GM12878 (cell line): ENCODE results near the gene PKN2. TPM values are rescaled to one million over a fixed set of nuclear protein-coding genes. Genes with fewer than 3 reads are reported as not detected.

Experiments
- ATAC-seq: fragments of 200-7000 bp; cut with Tn5 transposase; 3 replicates; pipeline ENCODE4 v1.9.1; 2020; ENCODE audit warnings: mild to moderate bottlenecking, moderate library complexity
- BruUV-seq: library from RNA; stranded (reverse); fragments of 400-500 nt; replicated peaks from 2 replicates; lab custom pipeline; 2021; lab: Mats Ljungman, UMichigan
- CTCF ChIA-PET: fragments of 300-600 bp; sonication (Branson Sonifier 250); formaldehyde crosslinking; extraction: SDS; loops from one replicate; lab custom pipeline; 2021; ENCODE audit warnings: inconsistent platforms; lab: Yijun Ruan, JAX
- POLR2A ChIA-PET: fragments of 350-600 bp; formaldehyde crosslinking; extraction: SDS; loops from one replicate; lab custom pipeline; 2021; ENCODE audit warnings: inconsistent platforms; lab: Charles Lee
- RAD21 ChIA-PET: fragments of 300-600 bp; sonication (Branson Sonifier 250); formaldehyde crosslinking; loops from one replicate; lab custom pipeline; 2023; ENCODE audit warnings: antibody characterized with exemption; ENCODE audit not compliant: unreplicated experiment; lab: Charles Lee
- SMC1A ChIA-PET: fragments of 300-600 bp; sonication (Branson Sonifier 250); formaldehyde crosslinking; loops from one replicate; lab custom pipeline; 2023; ENCODE audit not compliant: unreplicated experiment, uncharacterized antibody; lab: Charles Lee
- DNase-seq: peaks from one replicate; pipeline ENCODE4 v3.0.0-alpha.2; 2011; ENCODE audit warnings: low read depth, low spot score
- FAIRE-seq: peaks from 3 replicates; lab custom pipeline; 2011; peaks lifted over from hg19 to GRCh38; lab: Jason Lieb, UNC
- H2AFZ ChIP-seq: 2 replicates; pipeline ENCODE4 v1.6.0; 2011; ENCODE audit warnings: low read depth, low read length, control low read depth; ENCODE audit not compliant: control insufficient read depth
- H3K27ac ChIP-seq: 2 replicates; pipeline ENCODE4 v1.5.1; 2011; ENCODE audit warnings: control low read depth; ENCODE audit not compliant: control insufficient read depth, insufficient read depth
- H3K27me3 ChIP-seq, 2 experiments: replicated peaks in 1 of 2; 2 replicates each; pipeline versions ENCODE4 v1.6.0 to v1.6.1; 2011; ENCODE audit warnings: low read length in 1 of 2; ENCODE audit not compliant: control insufficient read depth in 2 of 2, insufficient read depth in 2 of 2
- H3K36me3 ChIP-seq, 2 experiments: 2 replicates each; pipeline ENCODE4 v1.5.1; 2011; ENCODE audit warnings: low read length in 1 of 2; ENCODE audit not compliant: control insufficient read depth in 2 of 2, insufficient read depth in 2 of 2
- H3K4me1 ChIP-seq: 2 replicates; pipeline ENCODE4 v1.6.1; 2011; ENCODE audit warnings: mild to moderate bottlenecking, low read length, moderate library complexity, mixed read lengths; ENCODE audit not compliant: control insufficient read depth, insufficient read depth
- H3K4me2 ChIP-seq: 2 replicates; pipeline ENCODE4 v1.6.0; 2011; ENCODE audit warnings: control low read depth; ENCODE audit not compliant: control insufficient read depth, insufficient read depth
- H3K4me3 ChIP-seq: fragments of 200-600 bp; sonication (generic); 2 replicates; pipeline ENCODE4 v1.5.1; 2016
- H3K79me2 ChIP-seq: 2 replicates; pipeline ENCODE4 v1.6.0; 2011; ENCODE audit warnings: low read length; ENCODE audit not compliant: control insufficient read depth, insufficient read depth
- H3K9ac ChIP-seq: 2 replicates; pipeline ENCODE4 v1.8.0; 2011; ENCODE audit warnings: low read length, control low read depth, mixed read lengths; ENCODE audit not compliant: control insufficient read depth, insufficient read depth
- H3K9me3 ChIP-seq: replicated peaks from 3 replicates; pipeline ENCODE4 v1.5.1; 2011; ENCODE audit warnings: mild to moderate bottlenecking, low read length; ENCODE audit not compliant: control insufficient read depth, insufficient read depth
- H4K20me1 ChIP-seq: 2 replicates; pipeline ENCODE4 v1.6.0; 2011; ENCODE audit not compliant: control insufficient read depth, insufficient read depth
- ATF7 ChIP-seq: fragments of 450-650 bp; IDR thresholded peaks from 2 replicates; pipeline ENCODE4 v1.6.1; 2016; ENCODE audit warnings: low read depth, mild to moderate bottlenecking
- BCL11A ChIP-seq: IDR thresholded peaks from 2 replicates; pipeline ENCODE4 v1.6.1; 2011; ENCODE audit warnings: low read depth, low read length
- BHLHE40 ChIP-seq, 2 experiments: fragments of 450-650 bp in 1 of 2; IDR thresholded peaks; 2 replicates each; pipeline ENCODE4 v1.6.1; 2011 to 2017; ENCODE audit warnings: low read depth in 2 of 2, borderline replicate concordance in 1 of 2, improper control_type of control experiment in 1 of 2, low read length in 1 of 2, mild to moderate bottlenecking in 1 of 2
- BMI1 ChIP-seq: fragments of 450-650 bp; IDR thresholded peaks from 2 replicates; pipeline ENCODE4 v1.6.1; 2016; ENCODE audit warnings: mild to moderate bottlenecking, moderate library complexity, borderline replicate concordance
- MTA2 ChIP-seq: fragments of 450-650 bp; IDR thresholded peaks from 2 replicates; pipeline ENCODE4 v1.6.1; 2016; ENCODE audit warnings: low read depth, mild to moderate bottlenecking, moderate library complexity
- NFIC ChIP-seq: IDR thresholded peaks from 2 replicates; pipeline ENCODE4 v1.6.1; 2012; ENCODE audit warnings: low read depth, mild to moderate bottlenecking, inconsistent platforms, low read length, moderate library complexity
- RB1 ChIP-seq: fragments of 450-650 bp; formaldehyde crosslinking; IDR thresholded peaks from 2 replicates; pipeline ENCODE4 v1.6.1; 2017; ENCODE audit warnings: mild to moderate bottlenecking, borderline replicate concordance
- RBBP5 ChIP-seq: fragments of 200-600 bp; sonication (generic); conservative IDR thresholded peaks from 2 replicates; pipeline ENCODE4 v1.6.1; 2016
- TAF1 ChIP-seq: IDR thresholded peaks from 2 replicates; pipeline ENCODE4 v1.6.1; 2011; ENCODE audit warnings: mild to moderate bottlenecking, low read depth, low read length, borderline replicate concordance
- ZNF217 ChIP-seq: fragments of 450-650 bp; IDR thresholded peaks from 2 replicates; pipeline ENCODE4 v1.6.1; 2017; ENCODE audit warnings: antibody characterized with exemption, mild to moderate bottlenecking
- WGBS: methylation state at CpG from one replicate; pipeline ENCODE4 v1.1.6; 2016; ENCODE audit warnings: low lambda C conversion rate; ENCODE audit not compliant: insufficient replicate concordance, insufficient coverage; ENCODE audit errors: missing lambda C conversion rate; 5-methylcytosine and 5-hydroxymethylcytosine counted together
- in situ Hi-C: fragments of 300-500 bp; cut with MboI; formaldehyde crosslinking; loops from 9 replicates; pipeline ENCODE4 v1.14.3; 2018; ENCODE audit warnings: mixed read lengths
- intact Hi-C: fragments of 100-400 bp; cut with micrococcal nuclease; formaldehyde crosslinking; loops from one replicate; pipeline ENCODE4 v1.14.2; 2022; ENCODE audit not compliant: unreplicated experiment
- polyA plus RNA-seq, 11 experiments: library from polyadenylated mRNA; depleted of rRNA in 4 of 11; unstranded in 6 of 11; stranded (reverse) in 5 of 11; fragments of >200 nt; fragmentation: Nextera tagmentation in 4 of 11; fragmentation: Illumina TruSeq in 1 of 11; extraction: Ambion mirVana in 4 of 11; extraction: Trizol in 1 of 11; gene quantifications; 1 replicate in 1 of 11; 2 replicates in 10 of 11; pipeline versions ENCODE4 v1.2.1 to v1.2.3, GENCODE V29; 2011 to 2016; ENCODE audit warnings: inconsistent platforms in 2 of 11, missing spikeins in 2 of 11, low read depth in 1 of 11
- total RNA-seq, 4 experiments: library from RNA; depleted of rRNA in 3 of 4; stranded (reverse); fragments of >200 nt in 3 of 4; fragmentation: Illumina TruSeq in 1 of 4; extraction: Trizol in 1 of 4; gene quantifications; 2 replicates each; pipeline versions ENCODE4 v1.2.1 to v1.2.3, GENCODE V29; 2013 to 2021
- TF ChIP-seq, protein P1 (sequence below): fragments of 450-650 bp; IDR thresholded peaks from 2 replicates; pipeline ENCODE4 v1.6.1; 2017; ENCODE audit warnings: mild to moderate bottlenecking, low read depth, inconsistent platforms; ENCODE audit not compliant: poor library complexity, severe bottlenecking
- TF ChIP-seq, protein P2 (sequence below): fragments of 450-650 bp; IDR thresholded peaks from 2 replicates; pipeline ENCODE4 v1.6.1; 2018; ENCODE audit warnings: borderline replicate concordance, mild to moderate bottlenecking; ENCODE audit not compliant: partially characterized antibody
- TF ChIP-seq, protein P3 (sequence below): fragments of 450-650 bp; conservative IDR thresholded peaks from 2 replicates; pipeline ENCODE4 v1.6.1; 2017; ENCODE audit warnings: mild to moderate bottlenecking, moderate library complexity
- TF ChIP-seq, protein P4 (sequence below): fragments of 450-650 bp; IDR thresholded peaks from 2 replicates; pipeline ENCODE4 v1.6.1; 2017; ENCODE audit warnings: borderline replicate concordance
- TF ChIP-seq, protein P5 (sequence below): IDR thresholded peaks from 2 replicates; pipeline ENCODE4 v1.6.1; 2012; ENCODE audit warnings: low read depth, low read length, improper control_type of control experiment

PKN2 gene
- total and polyA plus RNA-seq, 10 of the 15 experiments (the other 5 are each of a cell fraction or from before 2014, with no cell fraction given), result 2.6 to 18.3 (median 12.9) TPM

DNA sequence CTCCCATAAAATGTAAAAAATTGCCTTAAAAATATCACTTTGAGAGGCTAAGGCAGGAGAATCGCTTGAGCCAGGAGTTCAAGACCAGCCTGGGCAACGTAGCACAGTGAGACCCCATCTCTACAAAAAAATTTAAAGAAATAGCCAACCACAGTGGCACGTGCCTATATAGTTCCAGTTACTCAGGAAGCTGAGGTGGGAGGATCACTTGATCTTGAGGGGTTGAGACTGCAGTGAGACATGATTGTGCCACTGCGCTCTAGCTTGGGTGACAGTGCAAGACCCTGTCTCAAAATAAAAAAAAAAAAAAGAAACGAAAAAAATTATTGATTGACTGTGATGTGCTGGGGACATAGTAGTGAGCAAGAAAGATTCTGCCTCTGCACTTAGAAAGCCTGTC is 38.4 kb downstream of the PKN2 start:
- RAD21 ChIA-PET, result no interaction called here

More for the DNA sequence above, 38.4 kb downstream of the PKN2 start:
- WGBS, result 86% methylated on average over 5 of the region's 5 CpGs
- peaks cover 18% of the 10 kb centered on the region for H3K79me2 ChIP-seq
- no peak overlapping the region for H3K9ac ChIP-seq
- no peak overlapping the region for H3K4me2 ChIP-seq
- intact Hi-C loops, result no loop called here
- SMC1A ChIA-PET, result no interaction called here
- H4K20me1 ChIP-seq, result no peaks in the 10 kb centered on the region
- no peak for DNase-seq
- no peaks in the 10 kb centered on the region for H3K4me1 ChIP-seq
- POLR2A ChIA-PET, result no interaction called here
- no peak for TF ChIP-seq ZNF217
- TF ChIP-seq TAF1, result no peak
- TF ChIP-seq ATF7, result no peak
- no peak for TF ChIP-seq BCL11A
- TF ChIP-seq, protein P1, sequence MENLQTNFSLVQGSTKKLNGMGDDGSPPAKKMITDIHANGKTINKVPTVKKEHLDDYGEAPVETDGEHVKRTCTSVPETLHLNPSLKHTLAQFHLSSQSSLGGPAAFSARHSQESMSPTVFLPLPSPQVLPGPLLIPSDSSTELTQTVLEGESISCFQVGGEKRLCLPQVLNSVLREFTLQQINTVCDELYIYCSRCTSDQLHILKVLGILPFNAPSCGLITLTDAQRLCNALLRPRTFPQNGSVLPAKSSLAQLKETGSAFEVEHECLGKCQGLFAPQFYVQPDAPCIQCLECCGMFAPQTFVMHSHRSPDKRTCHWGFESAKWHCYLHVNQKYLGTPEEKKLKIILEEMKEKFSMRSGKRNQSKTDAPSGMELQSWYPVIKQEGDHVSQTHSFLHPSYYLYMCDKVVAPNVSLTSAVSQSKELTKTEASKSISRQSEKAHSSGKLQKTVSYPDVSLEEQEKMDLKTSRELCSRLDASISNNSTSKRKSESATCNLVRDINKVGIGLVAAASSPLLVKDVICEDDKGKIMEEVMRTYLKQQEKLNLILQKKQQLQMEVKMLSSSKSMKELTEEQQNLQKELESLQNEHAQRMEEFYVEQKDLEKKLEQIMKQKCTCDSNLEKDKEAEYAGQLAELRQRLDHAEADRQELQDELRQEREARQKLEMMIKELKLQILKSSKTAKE, result no peak
- no peak for TF ChIP-seq MTA2
- TF ChIP-seq, protein P2, sequence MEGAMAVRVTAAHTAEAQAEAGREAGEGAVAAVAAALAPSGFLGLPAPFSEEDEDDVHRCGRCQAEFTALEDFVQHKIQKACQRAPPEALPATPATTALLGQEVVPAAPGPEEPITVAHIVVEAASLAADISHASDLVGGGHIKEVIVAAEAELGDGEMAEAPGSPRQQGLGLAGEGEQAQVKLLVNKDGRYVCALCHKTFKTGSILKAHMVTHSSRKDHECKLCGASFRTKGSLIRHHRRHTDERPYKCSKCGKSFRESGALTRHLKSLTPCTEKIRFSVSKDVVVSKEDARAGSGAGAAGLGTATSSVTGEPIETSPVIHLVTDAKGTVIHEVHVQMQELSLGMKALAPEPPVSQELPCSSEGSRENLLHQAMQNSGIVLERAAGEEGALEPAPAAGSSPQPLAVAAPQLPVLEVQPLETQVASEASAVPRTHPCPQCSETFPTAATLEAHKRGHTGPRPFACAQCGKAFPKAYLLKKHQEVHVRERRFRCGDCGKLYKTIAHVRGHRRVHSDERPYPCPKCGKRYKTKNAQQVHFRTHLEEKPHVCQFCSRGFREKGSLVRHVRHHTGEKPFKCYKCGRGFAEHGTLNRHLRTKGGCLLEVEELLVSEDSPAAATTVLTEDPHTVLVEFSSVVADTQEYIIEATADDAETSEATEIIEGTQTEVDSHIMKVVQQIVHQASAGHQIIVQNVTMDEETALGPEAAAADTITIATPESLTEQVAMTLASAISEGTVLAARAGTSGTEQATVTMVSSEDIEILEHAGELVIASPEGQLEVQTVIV, result no peak
- TF ChIP-seq, protein P3, sequence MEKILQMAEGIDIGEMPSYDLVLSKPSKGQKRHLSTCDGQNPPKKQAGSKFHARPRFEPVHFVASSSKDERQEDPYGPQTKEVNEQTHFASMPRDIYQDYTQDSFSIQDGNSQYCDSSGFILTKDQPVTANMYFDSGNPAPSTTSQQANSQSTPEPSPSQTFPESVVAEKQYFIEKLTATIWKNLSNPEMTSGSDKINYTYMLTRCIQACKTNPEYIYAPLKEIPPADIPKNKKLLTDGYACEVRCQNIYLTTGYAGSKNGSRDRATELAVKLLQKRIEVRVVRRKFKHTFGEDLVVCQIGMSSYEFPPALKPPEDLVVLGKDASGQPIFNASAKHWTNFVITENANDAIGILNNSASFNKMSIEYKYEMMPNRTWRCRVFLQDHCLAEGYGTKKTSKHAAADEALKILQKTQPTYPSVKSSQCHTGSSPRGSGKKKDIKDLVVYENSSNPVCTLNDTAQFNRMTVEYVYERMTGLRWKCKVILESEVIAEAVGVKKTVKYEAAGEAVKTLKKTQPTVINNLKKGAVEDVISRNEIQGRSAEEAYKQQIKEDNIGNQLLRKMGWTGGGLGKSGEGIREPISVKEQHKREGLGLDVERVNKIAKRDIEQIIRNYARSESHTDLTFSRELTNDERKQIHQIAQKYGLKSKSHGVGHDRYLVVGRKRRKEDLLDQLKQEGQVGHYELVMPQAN, result no peak
- no peak for TF ChIP-seq RB1
- TF ChIP-seq NFIC, result no peak
- no peak for TF ChIP-seq RBBP5
- TF ChIP-seq BMI1, result no peak
- TF ChIP-seq, protein P4, sequence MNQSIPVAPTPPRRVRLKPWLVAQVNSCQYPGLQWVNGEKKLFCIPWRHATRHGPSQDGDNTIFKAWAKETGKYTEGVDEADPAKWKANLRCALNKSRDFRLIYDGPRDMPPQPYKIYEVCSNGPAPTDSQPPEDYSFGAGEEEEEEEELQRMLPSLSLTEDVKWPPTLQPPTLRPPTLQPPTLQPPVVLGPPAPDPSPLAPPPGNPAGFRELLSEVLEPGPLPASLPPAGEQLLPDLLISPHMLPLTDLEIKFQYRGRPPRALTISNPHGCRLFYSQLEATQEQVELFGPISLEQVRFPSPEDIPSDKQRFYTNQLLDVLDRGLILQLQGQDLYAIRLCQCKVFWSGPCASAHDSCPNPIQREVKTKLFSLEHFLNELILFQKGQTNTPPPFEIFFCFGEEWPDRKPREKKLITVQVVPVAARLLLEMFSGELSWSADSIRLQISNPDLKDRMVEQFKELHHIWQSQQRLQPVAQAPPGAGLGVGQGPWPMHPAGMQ, result no peak
- TF ChIP-seq, protein P5, sequence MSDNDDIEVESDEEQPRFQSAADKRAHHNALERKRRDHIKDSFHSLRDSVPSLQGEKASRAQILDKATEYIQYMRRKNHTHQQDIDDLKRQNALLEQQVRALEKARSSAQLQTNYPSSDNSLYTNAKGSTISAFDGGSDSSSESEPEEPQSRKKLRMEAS, result no peak
- no peak for TF ChIP-seq BHLHE40 (IDR thresholded peaks at IDR 0.05; ENCODE audit: borderline replicate concordance in 1 of 2, low read depth in 2 of 2, low read length in 1 of 2)
- TF ChIP-seq, all 136 proteins: peak for 0
- H3K27me3 ChIP-seq, result no peaks in the 10 kb centered on the region
- FAIRE-seq, result no peak
- no peak overlapping the region for H3K4me3 ChIP-seq
- no TSS peak for BruUV-seq
- in situ Hi-C loops, result no loop called here
- no peaks in the 10 kb centered on the region for H3K9me3 ChIP-seq
- no peak for ATAC-seq
- no peak overlapping the region for H3K27ac ChIP-seq
- H3K36me3 ChIP-seq, result no peaks in the 10 kb centered on the region
- no peak overlapping the region for H2AFZ ChIP-seq
- CTCF ChIA-PET, result no interaction called here
